Endothelial cell of coronary artery (primary cell): ENCODE measurements around the gene KLHL12. TPM values are rescaled to one million over a fixed set of nuclear protein-coding genes. Genes with fewer than 3 reads are reported as not detected.

ENCODE experiments used
- total RNA-seq: library from RNA; depleted of rRNA; stranded (reverse); fragments of >200 nt; gene quantifications from 2 replicates; pipeline ENCODE4 v1.2.3, GENCODE V29; 2014

Gene KLHL12
- 26.8 and 33.9 TPM in 2 replicates for total RNA-seq

GRCh38 chr1:202926581-202927491 lies at the start of gene KLHL12:
Gene KLHL12 (minus strand): TSS chr1:202927234. CDS start chr1:202925162, 2,072 bp downstream.

GRCh38 chr1:202957733-202958543 lies 30.9 kb upstream of the KLHL12 start, which contains the start of gene ADIPOR1:
Gene ADIPOR1 (minus strand): TSS chr1:202958312. CDS start chr1:202951070, 7,242 bp downstream.

GRCh38 chr1:202888531-202889360 lies 38.3 kb downstream of the KLHL12 start, which contains the start of gene RABIF:
Gene RABIF (minus strand): TSS chr1:202889149. CDS start chr1:202889098, 51 bp downstream.

Other genes starting within 250 kb of the KLHL12 start
- not detected in 2 replicates for gene SYT2, start 216.8 kb downstream of the KLHL12 start, total RNA-seq
- gene KDM5B, start 118.8 kb downstream of the KLHL12 start, total RNA-seq = 67.5 and 91.5 TPM in 2 replicates
- gene PCAT6, start 116.3 kb downstream of the KLHL12 start, total RNA-seq = not detected in 2 replicates
- gene RABIF, start 38.1 kb downstream of the KLHL12 start, total RNA-seq = 8.8 and 12.1 TPM in 2 replicates
- gene ADIPOR1, start 31.1 kb upstream of the KLHL12 start, total RNA-seq = 83.7 and 104 TPM in 2 replicates
- gene CYB5R1, start 40.0 kb upstream of the KLHL12 start, total RNA-seq = 27.0 and 39.9 TPM in 2 replicates
- 80.8 and 101 TPM in 2 replicates for gene TMEM183A, start 80.1 kb upstream of the KLHL12 start, total RNA-seq
- 0.18 and 4.7 TPM in 2 replicates for gene PPFIA4, start 99.3 kb upstream of the KLHL12 start, total RNA-seq
- not detected in 2 replicates for gene MYOG, start 158.8 kb upstream of the KLHL12 start, total RNA-seq
- gene ADORA1, start 200.5 kb upstream of the KLHL12 start, total RNA-seq = not detected in 2 replicates
- gene MYBPH, start 248.6 kb upstream of the KLHL12 start, total RNA-seq = not detected in 2 replicates